Colonic mucosa (tissue), 4 donors: Measurements from ENCODE around the gene PCNX2. TPM values are rescaled to one million over a fixed set of nuclear protein-coding genes. Genes with fewer than 3 reads are reported as not detected.

Source experiments
- DNase-seq: peaks from one replicate; pipeline ENCODE4 v3.0.0-alpha.2; 2020
- H3K27ac ChIP-seq: fragments of 200-600 bp; one replicate; pipeline ENCODE4 v1.8.0; 2021
- H3K27me3 ChIP-seq: fragments of 200-600 bp; one replicate; pipeline ENCODE4 v1.8.0; 2021
- H3K36me3 ChIP-seq: fragments of 200-600 bp; one replicate; pipeline ENCODE4 v1.8.0; 2021
- H3K4me1 ChIP-seq: fragments of 200-600 bp; one replicate; pipeline ENCODE4 v1.8.0; 2021; ENCODE audit warnings: mild to moderate bottlenecking
- H3K4me3 ChIP-seq: fragments of 200-600 bp; one replicate; pipeline ENCODE4 v1.8.0; 2021
- H3K9ac ChIP-seq, 2 donors: one replicate each; pipeline ENCODE4 v1.7.0; 2013; ENCODE audit warnings: control low read depth in 2 of 2, low read depth in 2 of 2, low read length in 2 of 2
- H3K9me3 ChIP-seq: fragments of 200-600 bp; one replicate; pipeline ENCODE4 v1.8.0; 2021
- intact Hi-C: fragments of 100-400 bp; cut with DNase I; formaldehyde crosslinking; loops from one replicate; pipeline ENCODE4 v1.14.1; 2022
- total RNA-seq, 2 donors: library from RNA; stranded (reverse); fragmentation: NEBNext Ultra II Directional in 1 of 2; extraction: Animal tissue kit (Norgen Biotek cat#: 25700) in 1 of 2; gene quantifications; one replicate each; pipeline ENCODE4 v1.2.1, GENCODE V29; 2021
- TF ChIP-seq, protein P1 (sequence below): fragments of 200-600 bp; IDR thresholded peaks from one replicate; pipeline ENCODE4 v1.8.0; 2022; ENCODE audit warnings: antibody characterized with exemption, mild to moderate bottlenecking
- donor health status: healthy.
- donor health status: DM: no; HTN: no; CAD: no.
- donor health status: DM: no; HTN: no; CAD: no.

The PCNX2 gene
- total RNA-seq, 2 donors from 2014 or later: 5.4 to 6.7 TPM

DNA sequence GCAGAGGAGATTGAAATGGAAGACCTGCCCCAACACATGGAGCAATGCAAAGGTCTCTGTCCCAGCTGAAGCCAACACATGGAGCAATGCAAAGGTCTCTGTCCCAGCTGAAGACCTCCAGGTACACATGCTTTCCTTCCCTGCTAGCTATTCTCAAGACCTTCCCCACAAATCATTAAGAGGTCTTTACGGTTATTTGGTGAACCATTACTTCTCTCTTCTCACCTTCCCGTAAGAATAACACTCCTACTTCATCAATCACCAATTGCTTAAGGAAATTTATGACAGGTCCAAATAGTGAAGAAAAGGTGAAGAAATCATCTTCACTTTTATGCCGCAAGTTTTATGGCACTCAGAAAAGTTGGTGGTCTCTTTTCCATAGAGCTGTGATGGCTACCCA, 206.3 kb downstream of the PCNX2 start:
- Histone ChIP-seq H3K36me3 (no peaks in the 10 kb centered on the region), H3K27me3 (no peaks in the 10 kb centered on the region), H3K27ac (no peak overlapping the region), H3K9ac (no peak overlapping the region), H3K4me3 (no peak overlapping the region), H3K4me1 (no peaks in the 10 kb centered on the region), H3K9me3 (no peaks in the 10 kb centered on the region)
- DNase-seq: no peak
- intact Hi-C loops: no loop called here
- TF ChIP-seq, protein P1, sequence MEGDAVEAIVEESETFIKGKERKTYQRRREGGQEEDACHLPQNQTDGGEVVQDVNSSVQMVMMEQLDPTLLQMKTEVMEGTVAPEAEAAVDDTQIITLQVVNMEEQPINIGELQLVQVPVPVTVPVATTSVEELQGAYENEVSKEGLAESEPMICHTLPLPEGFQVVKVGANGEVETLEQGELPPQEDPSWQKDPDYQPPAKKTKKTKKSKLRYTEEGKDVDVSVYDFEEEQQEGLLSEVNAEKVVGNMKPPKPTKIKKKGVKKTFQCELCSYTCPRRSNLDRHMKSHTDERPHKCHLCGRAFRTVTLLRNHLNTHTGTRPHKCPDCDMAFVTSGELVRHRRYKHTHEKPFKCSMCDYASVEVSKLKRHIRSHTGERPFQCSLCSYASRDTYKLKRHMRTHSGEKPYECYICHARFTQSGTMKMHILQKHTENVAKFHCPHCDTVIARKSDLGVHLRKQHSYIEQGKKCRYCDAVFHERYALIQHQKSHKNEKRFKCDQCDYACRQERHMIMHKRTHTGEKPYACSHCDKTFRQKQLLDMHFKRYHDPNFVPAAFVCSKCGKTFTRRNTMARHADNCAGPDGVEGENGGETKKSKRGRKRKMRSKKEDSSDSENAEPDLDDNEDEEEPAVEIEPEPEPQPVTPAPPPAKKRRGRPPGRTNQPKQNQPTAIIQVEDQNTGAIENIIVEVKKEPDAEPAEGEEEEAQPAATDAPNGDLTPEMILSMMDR: no peak

DNA sequence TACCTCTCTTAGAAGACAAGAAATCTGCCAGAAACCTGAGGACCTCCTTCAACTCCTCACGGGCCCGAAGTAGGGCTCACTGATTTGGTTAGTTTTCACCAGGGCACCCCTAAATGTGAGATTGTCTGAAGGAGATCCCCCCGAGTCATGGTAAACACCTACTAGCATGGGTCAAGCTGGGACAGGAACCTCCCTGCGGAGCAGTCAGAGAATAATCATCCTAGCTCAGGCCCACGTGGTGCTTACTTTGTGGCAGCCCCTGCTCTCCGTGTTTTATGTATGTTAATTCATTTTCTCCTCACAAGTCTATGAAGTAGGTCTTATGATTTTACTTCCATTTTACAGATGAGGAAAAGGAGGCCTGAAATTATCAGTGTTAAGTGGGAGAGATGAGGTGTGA, 206.9 kb downstream of the PCNX2 start:
- Histone ChIP-seq H3K9ac (no peak overlapping the region), H3K4me3 (no peak overlapping the region), H3K27ac (no peak overlapping the region), H3K27me3 (no peaks in the 10 kb centered on the region), H3K9me3 (no peaks in the 10 kb centered on the region), H3K4me1 (no peaks in the 10 kb centered on the region), H3K36me3 (no peaks in the 10 kb centered on the region)
- no peak for DNase-seq
- intact Hi-C loops: no loop called here
- TF ChIP-seq, protein P1: no peak

DNA sequence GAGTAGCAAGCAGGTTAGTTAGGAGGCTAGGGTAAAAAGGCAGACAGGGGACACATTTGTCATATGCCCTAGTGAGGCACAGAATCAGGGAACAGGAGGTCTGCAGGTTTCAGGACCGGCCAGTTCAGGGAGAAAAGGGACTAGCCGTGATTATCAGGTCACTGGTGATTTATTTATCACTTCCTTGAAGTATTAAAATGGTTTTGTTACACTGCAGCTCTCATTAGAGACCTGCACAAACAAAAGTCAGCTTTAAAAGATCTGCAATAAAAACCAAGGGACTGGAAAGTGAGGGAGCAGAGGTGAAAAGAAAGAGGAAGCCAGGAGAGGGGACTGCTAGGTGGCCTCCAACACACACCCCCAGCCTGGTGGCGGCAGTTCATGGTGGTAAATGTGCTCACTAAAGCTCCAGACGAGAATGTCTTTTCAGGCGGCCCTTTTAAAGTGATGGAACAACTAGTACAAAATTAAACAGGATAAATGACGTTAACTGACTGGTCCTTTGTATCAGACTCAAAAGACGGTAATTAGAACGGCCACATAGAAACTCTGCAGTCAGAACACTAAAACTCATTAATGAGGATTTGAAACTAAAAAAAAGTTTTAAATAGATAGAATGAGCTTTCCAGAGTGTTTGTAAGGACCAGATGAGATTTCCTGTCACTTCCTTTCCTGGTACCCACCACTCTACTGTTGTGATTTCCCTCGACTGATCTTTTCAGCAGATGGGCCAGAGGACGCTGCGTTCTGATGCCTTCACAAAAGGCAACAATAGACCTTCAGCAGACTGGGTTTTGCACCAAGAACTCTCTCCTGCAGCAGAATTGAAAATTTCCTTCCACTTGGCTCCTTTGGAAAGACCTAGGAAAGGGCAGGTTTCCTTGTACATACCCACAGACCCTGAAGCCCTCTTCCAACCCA, 208.3 kb downstream of the PCNX2 start:
- no peaks in the 10 kb centered on the region for H3K9me3 ChIP-seq
- TF ChIP-seq, protein P1: no peak
- no peaks in the 10 kb centered on the region for H3K36me3 ChIP-seq
- no peak overlapping the region for H3K27ac ChIP-seq
- H3K4me3 ChIP-seq: no peak overlapping the region
- no peaks in the 10 kb centered on the region for H3K27me3 ChIP-seq
- no peaks in the 10 kb centered on the region for H3K4me1 ChIP-seq
- intact Hi-C loops: no loop called here
- no peak overlapping the region for H3K9ac ChIP-seq
- no peak for DNase-seq

DNA sequence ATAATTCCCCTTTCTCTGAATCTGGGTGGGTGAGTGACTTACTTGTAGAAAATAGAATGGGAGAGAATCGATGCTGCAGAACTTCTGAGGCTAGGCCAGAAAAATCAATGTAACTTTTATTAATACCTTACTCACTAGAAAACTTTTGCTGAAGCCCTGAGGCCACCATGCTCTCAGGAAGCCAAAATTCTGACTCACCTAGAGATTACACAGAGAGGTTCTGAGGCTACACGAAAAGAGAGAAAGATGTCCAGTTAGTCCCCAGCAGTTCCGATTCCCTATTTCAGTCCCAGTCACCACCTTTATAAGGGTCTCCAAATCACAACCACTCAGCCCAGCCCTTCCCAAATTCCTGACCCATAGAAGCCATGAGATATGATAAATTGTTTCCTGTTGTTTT, 210.0 kb downstream of the PCNX2 start:
- Histone ChIP-seq H3K4me1 (no peaks in the 10 kb centered on the region), H3K9ac (no peak overlapping the region), H3K4me3 (no peak overlapping the region), H3K27ac (no peak overlapping the region), H3K36me3 (no peaks in the 10 kb centered on the region), H3K9me3 (no peaks in the 10 kb centered on the region), H3K27me3 (no peaks in the 10 kb centered on the region)
- no peak for DNase-seq
- TF ChIP-seq, protein P1: no peak
- intact Hi-C loops: no loop called here

DNA sequence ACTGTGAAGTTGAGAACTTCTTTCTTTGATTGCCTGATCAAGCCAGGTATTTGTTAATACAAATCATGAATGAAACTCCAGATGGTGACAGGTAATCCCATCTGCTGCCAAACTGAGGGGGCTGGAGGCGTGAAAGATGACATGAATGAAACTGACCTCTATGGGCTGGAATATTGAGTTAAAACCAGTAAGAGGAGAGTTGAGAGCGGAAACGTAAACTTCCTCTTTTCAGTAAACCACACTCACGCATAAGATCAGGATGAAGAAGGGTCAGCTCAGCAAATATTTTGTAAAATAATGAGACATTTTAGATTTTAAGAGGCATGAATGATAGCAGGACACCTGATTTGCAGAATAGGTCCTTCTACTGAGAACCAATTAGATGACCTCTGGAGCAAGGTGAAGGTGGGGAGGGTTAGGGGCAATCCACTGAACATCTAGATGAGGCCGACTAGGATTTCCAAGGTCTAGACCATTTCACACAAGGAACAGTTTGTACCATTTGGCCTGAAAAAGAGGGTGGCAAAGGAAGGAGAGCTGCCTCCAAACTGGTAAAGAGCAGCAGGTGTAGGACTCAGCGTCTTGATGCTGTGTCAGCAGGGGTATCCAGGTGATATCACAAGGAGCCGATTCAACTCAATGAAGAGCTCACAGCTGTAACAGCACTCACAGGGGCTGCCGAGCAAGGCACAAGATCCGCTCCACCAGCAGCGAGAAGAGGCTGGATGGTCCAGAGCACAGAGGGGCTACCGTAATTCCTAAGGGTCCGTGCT, 212.6 kb downstream of the PCNX2 start:
- Histone ChIP-seq H3K36me3 (no peaks in the 10 kb centered on the region), H3K9ac (no peak overlapping the region), H3K27me3 (no peaks in the 10 kb centered on the region), H3K9me3 (no peaks in the 10 kb centered on the region), H3K4me1 (no peaks in the 10 kb centered on the region), H3K4me3 (no peak overlapping the region), H3K27ac (no peak overlapping the region)
- TF ChIP-seq, protein P1: no peak
- no peak for DNase-seq
- intact Hi-C loops: no loop called here
